GM21723 (cell line): Measurements from ENCODE around the gene MINDY3.
"Not testable (repeated sequence)": the region's sequence is repeated elsewhere in the genome, so short reads cannot be mapped to it uniquely, and the experiment has no call there.

Experiments
- ATAC-seq: cut with Tn5 transposase; IDR thresholded peaks from one replicate; pipeline ENCODE4 v1.9.1; 2021; ENCODE audit warnings: mild to moderate bottlenecking, moderate library complexity; ENCODE audit not compliant: unreplicated experiment

Gene MINDY3

DNA sequence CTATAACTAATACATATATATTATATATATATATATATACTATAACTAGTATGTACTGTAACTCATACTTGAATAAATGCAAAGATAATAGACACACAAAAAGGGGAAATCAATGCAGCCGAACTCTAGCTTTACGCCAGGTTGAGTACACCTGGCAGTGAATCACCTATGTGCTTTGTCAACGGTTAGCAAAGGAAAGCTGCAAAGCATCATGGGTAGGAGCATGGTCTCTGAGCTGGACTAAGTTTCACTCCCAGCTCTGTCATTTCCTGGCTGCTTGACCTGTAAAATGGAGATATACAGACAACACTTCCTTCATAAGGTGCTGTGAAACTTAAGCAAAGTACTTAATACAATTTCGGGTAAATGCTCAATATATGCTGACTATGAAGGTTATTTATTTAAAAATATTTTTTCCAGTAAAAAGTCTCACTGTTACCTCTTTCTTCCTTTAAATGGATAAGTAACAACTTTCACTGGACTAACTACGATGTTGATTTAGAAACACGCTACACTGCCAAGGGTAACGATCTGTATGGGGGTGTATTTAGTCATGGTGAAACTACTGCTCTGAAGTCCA is 78.8 kb downstream of the MINDY3 start:
- ATAC-seq: no peak

DNA sequence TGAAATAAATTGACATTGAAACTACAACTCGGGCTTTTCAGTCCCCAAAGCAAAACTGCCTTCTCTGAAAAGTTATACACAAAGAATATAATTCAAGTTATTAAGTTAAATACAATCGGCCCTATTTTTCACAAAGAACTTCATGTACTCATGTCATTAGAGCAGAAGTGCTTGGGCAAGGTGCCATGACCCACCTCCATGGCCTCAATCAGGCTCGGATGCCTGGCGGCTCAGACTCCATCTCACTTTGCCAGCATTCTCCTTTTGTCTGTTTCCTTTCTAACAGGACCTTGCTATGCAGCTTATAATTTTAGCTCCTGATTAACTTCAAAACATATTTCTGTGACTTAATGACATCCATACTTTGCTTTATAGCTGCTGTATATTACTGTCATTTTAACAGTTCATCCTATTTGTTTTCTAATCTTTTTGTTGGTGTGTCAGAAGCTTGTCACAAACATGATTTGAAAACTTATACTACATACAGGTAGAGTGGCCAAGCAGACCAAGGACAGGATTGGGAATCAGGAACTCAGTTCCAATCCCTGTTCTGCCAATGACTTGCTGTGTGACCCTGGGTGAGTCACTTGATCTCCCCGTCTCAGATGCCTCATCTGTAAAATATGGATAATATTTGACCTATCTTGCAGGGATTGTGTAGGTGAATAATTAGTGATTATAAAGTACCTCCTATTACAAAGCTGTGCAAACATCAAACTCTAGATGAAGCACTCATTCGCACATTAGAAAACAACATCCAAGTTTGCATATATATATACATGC is 79.8 kb downstream of the MINDY3 start:
- no peak for ATAC-seq

DNA sequence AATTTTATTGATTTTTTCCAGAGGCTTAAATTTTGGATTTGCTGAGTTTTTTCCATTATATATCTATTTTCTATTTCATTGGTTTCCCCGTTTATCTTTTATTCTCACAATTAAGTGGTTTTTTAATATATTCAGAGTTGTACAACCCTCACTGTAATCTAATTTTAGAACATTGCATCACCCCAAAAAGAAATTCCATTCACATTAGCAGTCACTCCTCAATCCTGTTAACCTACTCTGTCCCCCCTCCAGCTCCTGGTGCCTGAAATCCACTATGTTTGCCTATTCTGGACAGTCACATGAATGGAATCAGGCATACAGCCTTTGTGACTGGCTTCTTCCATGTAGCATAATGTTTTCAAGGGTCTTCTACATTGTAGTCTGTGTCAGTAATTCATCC is 84.8 kb downstream of the MINDY3 start:
- no peak for ATAC-seq

- ATAC-seq: not testable (repeated sequence)
Observed at GRCh38 chr10:15774534-15774933, 85.8 kb downstream of the MINDY3 start.

DNA sequence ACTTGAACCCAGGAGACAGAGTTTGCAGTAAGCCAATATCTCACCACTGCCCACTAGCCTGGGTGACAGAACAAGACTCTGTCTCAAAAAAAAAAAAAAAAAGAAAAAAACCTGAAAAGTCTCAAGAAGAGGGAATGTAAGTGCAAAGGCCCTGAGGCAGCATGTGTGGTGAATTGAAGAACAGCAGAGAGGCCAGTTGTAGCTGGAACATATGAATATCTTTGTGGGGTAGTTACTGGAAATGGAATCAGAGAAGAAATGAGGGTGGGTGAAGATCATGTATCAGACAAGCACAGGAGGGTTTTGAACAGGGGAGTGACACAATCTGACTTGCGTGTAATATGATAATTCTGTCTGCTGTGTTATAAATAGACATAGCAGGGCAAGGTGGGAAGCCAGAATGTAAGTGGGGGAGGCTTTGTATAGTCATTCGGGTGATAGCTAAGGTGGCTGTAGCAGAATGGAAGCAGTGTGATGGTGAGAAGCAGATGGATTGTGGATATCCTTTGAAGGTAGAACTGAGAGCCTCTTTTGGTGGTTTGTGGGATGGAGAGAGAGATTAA is 95.3 kb downstream of the MINDY3 start:
- no peak for ATAC-seq

DNA sequence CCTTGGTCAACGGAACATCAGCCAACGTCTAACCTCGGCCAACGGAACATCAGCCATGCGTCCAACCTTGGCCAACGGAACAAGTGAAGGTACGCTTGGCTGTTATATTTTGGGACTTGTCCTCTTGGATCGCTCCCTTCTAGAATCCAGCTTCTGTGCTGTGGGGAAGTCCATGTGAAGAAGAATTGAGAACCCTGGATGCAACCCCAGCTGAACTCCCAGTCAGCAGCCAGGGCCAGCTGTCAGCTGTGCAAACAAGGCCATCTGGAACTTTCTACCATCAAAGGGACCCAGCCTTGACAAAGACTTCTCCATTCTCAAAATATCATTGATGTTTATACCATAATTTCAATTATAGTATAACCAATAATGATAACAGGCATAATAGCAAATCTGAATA is 97.3 kb downstream of the MINDY3 start:
- no peak for ATAC-seq

GRCh38 chr10:15762239-15762638 is 98.1 kb downstream of the MINDY3 start:
- not testable (repeated sequence) for ATAC-seq

DNA sequence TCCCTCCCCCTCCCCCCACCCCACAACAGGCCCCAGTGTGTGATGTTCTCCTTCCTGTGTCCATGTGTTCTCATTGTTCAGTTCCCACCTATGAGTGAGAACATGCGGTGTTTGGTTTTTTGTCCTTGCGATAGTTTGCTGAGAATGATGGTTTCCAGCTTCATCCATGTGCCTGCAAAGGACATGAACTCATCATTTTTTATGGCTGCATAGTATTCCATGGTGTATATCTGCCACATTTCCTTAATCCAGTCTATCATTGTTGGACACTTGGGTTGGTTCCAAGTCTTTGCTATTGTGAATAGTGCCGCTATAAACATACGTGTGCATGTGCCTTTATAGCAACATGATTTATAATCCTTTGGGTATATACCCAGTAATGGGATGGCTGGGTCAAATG is 99.1 kb downstream of the MINDY3 start:
- ATAC-seq: not testable (repeated sequence)

DNA sequence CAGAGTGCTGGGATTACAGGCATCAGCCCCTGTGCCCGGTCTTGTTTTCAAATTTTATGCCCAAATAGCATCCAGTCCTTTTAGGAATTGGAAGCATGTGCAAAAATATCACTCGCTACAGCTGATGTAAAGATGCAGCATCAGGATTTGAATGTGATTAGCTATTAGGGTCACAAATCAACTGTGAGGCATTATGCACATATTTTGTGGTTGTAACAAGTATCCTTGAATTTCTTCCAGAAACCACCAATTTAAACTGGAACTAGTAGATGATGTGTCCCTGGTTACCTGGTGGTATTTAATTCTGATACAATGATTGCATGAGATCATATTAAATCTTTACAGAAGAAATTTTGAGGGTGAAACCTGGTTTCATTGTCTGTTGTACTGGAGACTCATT is 99.6 kb downstream of the MINDY3 start:
- ATAC-seq: no peak

DNA sequence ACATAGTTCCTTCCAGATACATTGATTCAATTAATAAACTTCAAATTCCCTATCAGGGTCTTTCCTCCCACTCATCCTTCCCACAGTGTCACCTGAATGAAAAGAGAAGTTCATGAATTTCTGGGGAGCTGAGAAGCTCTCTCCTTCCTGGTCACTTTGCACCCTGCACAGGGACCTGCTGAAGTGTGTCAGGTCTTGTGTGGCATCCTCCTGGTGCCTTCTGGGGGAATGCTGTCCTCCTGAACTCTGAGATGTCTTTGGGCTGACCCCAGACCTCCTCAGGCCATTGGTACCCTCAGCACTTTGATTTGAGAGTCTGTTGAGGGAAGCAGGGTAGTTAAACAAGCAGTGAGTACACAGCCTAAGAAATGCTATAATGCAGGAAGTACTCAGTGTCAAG is 101.0 kb downstream of the MINDY3 start:
- ATAC-seq: no peak

DNA sequence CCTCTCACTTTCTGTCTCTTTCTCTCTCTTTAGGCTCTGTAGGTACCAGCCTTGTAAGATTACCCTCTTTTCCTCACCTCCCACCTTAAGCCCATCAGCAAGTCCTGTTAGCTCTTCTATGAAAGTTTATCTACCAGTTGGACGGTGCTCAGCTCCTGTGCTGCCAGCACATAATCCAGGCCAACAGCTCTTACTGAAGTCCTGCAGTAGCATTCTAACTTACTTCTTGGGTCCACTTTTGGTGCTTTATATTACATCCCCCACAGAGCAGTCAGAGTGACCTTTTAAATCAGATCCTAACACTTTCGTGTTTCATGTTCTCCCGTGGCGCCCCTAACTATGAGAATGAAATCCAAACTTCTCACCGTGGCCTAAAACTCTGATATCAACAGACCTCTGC is 101.7 kb downstream of the MINDY3 start:
- no peak for ATAC-seq

- no peak for ATAC-seq
Observed at GRCh38 chr10:15754937-15755336, 105.4 kb downstream of the MINDY3 start.

DNA sequence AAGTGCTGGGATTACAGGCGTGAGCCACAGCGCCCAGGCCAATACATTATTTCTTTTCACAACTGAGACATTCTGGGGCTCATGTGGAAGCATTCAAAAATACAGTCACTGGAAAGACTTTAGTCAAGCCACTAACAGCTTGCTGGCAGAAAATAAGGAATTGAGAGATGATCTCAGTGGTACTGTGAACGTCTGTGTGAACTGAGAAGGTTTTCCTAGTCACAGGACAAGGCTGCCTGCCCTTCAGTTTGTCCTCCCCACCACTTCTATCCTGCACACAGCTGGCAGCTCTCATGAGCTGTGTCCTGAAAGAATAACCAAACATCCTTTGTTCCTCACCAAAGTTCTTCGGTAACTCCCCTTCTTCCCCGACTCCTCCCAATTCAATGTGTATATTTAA is 109.3 kb downstream of the MINDY3 start:
- ATAC-seq: no peak

- ATAC-seq: no peak
Observed at GRCh38 chr10:15748126-15748525, 112.2 kb downstream of the MINDY3 start.

- no peak for ATAC-seq
Observed at GRCh38 chr10:15747632-15748031, 112.7 kb downstream of the MINDY3 start.

DNA sequence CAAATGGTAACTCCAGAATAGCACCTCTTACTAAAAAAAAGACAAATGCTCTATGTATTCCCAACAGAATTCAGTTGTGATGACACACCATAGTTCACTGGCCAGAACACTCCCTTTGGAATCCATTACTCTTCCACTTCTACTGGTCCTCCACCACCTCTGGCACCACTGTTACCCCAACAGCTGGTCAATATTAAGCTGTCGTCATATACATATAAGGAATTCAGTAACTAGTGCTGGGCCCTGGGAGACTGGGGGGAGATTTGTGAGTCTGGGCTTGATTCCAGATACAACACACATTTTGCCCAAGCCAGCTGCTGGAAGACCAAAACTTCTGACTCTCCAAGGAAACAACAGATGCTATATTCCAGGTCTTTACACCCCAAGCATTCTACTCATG is 114.6 kb downstream of the MINDY3 start:
- ATAC-seq: no peak

DNA sequence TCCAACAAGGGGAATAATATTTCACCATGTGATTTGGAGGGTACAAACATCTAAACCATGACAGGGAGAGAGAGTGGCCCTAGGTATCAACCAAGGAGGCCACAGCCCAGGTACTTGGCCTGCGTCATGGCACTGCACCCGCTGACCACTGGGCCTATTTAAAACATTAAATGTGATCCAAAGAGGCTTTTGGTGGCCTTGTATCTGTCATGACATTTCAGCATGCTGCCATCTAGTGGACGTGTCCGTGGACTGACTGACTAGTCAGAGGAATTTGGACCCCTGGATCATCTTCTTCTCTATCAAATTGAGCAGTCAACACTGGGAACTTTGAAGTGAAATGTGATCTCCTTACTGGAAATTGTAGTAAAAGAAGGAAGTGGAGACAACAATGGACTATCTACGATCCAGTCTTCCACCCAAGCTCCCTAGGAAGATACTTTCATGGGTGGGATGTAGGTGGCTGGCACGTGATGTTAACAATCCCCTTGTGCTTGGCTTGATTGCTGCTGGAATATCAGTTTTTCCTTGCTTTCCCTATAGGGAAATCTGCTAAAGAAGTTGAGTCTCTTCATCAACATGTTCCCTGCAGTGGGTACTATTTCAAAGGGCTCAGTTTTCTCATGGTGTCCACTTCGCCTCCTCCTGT is 116.0 kb downstream of the MINDY3 start:
- ATAC-seq: peak; percentile 54

DNA sequence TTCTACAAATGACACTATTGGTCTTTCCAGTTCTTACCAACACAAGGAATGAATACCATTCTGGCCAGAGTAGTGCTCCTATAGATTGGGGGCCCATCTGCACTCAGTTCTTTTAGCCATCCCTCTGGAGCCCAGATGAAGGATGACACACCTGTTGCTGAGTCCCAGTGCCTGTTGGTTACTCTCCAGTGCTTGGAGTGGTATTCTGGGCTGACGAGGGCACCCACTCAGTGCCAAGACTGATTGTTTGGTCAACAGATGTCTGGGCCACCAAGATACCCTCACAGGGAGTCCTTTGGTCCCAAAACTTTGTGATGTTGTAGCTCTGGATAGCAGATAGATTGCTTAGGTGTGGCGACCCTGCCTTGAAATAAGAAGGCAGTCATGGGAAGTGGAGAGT is 116.9 kb downstream of the MINDY3 start:
- ATAC-seq: no peak

GRCh38 chr10:15742836-15743235 is 117.5 kb downstream of the MINDY3 start:
- ATAC-seq: no peak

DNA sequence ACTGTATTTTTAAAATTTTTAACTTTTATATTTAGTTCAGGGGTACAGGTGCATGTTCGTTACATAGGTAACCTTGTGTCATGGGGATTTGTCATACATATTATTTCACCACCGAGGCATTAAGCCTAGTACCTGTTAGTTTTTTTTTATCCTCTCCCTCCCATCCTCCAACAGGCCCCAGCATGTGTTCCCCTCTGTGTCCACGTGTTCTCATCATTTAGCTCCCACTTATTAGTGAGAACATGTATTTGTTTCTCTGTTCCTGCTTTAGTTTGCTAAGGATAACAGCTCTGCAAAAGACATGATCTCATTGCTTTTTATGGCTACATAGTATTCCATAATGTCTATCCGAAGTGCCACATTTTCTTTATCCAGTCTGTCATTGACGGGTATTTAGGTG is 118.2 kb downstream of the MINDY3 start:
- ATAC-seq: no peak

- ATAC-seq: no peak
Observed at GRCh38 chr10:15741581-15741980, 118.7 kb downstream of the MINDY3 start.

- no peak for ATAC-seq
Observed at GRCh38 chr10:15740261-15740660, 120.0 kb downstream of the MINDY3 start.
